GM19193 (cell line): ENCODE data around the gene MIS18BP1.

Experiments
- POLR2A ChIP-seq: IDR thresholded peaks from 4 replicates; pipeline ENCODE4 v1.6.1; 2011; ENCODE audit not compliant: insufficient read depth, insufficient read length; ENCODE audit errors: extremely low read depth

MIS18BP1 gene

DNA sequence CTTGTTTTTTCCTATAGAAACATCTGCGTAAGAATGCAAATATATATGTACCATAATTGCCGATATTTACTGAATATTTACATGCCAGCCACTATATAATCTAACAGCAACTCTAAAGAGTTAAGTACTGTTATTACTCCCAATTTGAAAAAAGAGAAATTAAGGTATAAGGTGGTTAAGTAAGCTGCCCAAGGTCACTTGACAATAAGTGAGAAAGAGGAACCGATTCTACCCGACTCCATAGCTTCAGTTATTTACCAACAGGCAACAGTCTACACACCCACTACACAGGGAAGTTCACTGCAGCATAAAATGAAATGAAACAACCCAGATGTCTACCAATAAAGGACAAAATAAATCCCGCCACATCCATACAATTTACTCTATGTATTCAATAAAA is 1.1 kb downstream of the MIS18BP1 start:
- TF ChIP-seq POLR2A, result no peak

DNA sequence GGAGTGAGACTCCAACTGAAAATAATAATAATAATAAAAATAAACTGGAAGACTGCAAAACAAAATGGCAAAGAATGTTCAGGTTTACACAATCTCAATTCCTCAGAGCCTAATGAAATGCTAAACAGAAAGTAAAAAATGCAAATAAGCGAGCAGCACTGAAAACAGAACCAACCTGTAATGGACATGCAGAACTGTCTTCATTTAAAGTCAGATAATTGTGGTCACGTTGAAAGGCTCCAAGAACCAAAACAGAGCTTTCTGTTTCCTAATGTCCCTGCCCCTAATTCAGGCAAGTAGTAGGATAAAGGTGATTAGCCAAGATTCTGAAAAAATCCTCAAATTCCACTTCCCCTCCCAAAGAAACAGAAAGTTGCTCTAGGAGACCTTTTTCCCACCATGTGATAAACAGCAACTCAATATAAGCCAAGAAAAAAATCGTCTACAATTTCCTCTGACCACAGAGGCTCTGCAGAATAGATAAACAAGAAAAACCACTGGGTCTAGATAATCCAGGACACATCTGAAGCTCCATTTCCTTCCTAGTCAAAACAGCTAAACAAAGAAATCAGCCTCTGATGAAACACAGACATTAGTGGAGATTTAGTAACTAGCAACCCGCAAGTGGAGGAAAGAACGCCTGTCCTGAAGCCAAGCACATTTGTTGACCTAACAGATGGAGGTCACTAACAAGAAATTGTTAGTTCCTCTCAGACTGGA is 3.0 kb downstream of the MIS18BP1 start:
- TF ChIP-seq POLR2A, result no peak

DNA sequence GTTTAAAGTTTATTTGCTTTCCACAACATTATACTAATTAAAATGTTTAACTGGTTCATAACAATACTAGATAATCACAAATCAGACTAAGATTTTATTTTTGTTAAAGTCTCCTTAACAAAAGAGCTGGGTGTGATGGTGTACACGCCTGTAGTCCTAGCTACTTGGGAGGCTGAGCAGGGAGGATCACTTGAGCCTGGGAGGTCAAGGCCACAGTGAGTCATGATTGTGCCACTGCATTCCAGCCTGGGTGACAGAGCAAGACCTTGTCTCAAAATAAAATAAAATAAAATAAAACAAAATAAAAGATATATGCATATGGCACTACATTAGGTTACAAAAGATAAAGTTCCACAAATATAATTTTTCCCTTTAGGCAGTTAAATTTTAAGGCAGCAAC is 5.6 kb downstream of the MIS18BP1 start:
- no peak for TF ChIP-seq POLR2A

DNA sequence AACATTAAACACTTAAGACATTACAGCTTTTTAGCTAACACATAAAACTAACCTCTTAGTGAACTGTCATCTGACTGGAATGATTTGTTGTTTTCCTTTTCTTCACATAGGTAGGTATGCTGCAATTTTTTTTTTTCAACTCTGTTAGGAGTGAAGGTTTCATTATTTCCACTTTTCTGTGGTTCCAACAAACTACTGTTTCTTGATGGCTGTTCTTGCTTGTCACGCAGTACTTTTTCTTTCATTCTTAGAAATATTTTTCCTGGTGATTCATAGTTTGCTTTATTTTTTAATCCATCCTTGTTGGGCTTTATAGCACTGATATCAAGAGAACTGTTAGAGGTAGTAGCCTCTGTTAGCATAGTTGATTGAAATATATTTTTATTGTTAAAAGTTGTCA is 6.3 kb downstream of the MIS18BP1 start:
- TF ChIP-seq POLR2A, result no peak

DNA sequence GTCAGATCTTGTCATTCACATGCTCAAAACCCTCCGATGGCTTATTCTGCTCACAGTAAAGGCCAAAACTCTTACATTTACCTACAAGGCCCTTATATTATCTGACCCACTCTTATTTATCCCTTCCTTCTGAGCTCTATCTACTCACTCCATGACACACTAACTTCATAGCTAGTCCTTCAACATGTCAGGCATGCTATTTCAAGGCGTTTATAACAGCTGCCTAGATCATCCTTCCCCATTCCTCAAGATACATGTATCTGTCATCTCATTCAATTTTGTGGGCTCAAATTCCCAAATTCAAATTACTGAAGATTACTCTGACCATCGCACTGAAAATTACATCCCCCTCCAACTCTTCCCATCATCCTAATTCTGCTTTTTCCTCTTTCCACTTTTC is 6.9 kb downstream of the MIS18BP1 start:
- TF ChIP-seq POLR2A, result no peak

DNA sequence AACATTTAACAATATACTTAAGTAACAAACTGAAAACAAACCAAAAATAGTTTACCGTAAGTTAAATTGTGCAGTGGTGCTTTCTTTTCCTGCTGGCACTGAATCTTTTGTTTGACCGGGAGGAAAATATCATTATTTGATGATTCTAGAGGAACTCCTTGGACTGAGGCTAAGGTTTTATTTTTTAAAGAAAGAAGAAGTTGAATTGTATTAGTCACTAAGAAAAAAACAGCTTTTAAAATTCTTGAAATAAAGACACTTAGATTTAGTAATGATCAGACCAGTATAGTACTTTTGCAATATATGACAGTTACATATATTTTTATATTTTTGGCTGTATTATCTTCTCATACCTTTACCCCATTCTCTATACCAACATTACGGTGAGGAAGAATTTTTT is 10.3 kb downstream of the MIS18BP1 start:
- TF ChIP-seq POLR2A, result no peak

DNA sequence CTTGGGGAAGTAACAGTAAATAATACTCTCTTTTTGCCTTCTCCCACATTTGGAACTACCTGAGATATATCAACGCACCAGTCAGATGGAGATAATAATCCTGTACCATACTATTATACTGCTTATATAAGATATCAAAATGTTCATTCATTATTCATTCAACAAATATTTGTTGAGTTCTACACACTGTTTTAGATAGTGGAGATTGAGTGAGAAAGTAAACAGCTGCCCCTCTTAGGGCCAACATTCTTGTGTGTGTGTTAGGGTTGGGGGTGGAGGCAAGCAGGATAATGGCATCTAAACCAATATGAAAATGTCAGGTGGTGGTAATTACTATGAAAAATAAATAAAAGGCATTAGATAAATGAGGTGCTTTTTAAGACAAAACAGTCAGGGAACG is 14.0 kb downstream of the MIS18BP1 start:
- TF ChIP-seq POLR2A, result no peak

DNA sequence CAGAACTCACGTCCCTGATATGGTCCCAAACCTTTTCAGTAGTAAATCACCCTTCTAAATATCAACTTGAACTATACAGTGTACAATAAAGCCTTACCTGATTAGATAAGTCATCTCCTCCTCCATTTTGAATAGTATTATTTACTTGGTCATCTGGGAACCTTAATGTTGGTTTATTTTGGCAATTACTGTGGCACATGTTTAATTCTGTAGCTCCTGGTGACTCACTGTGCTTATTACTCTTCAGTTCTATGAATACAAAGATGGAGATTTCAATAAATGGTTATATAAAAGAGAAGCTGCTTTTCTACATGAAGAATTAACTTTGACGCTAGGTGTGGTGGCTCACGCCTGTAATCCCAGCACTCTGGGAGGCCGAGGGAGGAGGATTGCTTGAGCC is 25.4 kb downstream of the MIS18BP1 start:
- no peak for TF ChIP-seq POLR2A

DNA sequence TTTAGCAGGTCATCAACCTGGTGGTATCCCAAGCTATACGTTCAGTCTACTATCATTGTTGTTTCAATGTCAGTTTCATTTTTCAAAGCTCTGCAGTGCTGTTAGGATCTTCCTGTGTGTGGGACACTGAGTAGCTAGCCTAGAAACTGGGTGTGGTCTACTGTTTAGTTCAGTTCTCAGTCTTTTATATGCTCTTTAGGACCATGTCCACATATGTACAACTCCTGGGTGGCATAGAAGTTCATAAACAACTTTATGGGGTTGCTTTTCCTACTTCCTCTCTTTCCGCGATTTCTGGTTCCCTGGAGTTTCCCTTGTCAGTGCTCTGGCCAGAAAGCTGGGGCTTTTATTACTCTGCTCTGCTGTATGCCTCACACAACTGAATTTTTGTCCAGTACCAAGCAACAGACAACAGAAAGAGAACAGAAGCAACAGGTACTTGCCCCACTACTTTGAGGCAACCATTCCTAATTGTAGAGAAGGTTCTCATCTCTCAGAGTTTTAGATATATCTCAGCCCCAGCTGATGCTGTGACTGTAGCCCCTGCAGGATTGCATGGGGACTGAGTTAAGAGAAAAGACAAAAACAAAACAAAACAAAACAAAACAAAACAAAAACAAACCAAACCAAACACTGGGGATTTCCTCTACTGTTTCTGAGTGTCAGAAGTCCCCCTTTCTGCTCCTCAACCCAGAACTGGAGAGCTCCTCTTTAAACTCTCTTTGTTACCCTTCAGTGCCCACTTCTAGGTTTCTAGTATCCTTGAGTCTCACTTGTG is 30.3 kb downstream of the MIS18BP1 start:
- TF ChIP-seq POLR2A, result no peak

DNA sequence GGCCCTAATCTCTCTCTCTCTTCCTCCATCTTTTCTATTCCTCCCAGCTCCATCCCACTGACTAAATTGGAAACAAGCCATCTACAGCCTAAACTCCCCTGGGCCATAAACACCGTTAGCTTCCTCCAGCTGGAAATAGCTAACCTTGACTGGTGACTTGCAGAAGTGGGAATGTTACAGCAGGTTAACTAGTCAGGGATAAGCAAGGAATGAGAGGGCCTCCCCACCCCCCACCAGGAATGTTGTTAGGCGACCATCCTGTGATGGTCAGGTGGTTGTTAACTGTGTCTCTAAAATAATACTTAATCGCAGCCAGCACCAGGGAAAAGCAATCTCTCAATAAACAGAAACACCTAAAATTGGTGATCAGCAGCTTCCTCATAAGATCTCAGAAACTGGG is 40.8 kb downstream of the MIS18BP1 start:
- no peak for TF ChIP-seq POLR2A

DNA sequence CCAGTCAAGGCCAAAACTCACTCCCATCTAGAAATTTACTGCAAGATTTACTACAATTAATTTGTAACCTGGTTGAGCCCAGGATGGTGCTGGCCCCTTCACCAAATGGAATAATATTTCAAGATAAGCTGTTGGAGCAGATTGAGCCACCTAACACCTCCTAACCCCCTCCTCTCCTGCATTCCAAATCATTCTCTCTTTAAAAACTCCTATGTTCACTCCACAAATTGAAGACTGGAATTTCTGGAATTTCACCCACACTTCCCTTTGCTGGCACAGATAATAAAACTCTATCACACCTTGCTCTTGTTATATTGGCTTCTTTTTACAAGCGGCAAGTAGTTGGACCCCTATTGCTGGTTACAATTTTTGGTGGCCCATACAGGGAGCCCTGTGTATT is 41.7 kb downstream of the MIS18BP1 start:
- TF ChIP-seq POLR2A, result no peak

DNA sequence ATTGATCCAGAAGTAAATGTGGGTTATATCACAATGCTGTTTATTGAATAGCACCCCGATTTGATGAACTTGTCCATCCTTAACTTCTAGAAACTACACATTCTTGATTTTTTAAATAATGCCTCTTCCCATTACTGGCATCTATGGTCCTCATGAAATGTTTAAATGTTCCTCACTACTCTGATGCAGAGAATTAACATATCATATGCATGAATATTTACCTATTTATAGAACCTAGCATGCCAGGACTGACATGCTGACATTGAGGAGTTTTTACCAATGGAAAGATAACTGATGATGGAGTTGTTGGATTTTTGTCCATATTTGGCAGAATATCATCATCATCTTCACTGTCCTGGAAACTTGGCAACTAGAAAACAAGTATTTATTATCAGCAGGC is 42.8 kb downstream of the MIS18BP1 start:
- no peak for TF ChIP-seq POLR2A

DNA sequence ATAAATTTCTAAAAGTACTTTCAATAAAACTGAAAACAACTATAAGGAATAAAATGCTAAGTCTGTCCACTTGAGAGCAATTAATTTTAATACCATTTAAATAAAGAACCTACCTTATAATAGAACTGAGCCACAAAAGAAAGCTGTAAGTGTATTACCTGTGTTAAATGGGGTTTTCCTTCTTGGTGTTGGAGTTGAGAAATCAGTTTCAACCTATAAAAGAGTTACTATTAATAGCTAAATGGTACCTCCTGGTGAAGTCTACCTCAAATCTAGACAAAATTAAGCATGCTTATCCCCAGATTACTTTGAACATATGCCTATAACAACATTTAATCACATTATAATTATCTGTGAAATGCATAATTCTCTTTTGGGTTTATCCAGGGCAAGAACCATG is 48.8 kb downstream of the MIS18BP1 start:
- no peak for TF ChIP-seq POLR2A

DNA sequence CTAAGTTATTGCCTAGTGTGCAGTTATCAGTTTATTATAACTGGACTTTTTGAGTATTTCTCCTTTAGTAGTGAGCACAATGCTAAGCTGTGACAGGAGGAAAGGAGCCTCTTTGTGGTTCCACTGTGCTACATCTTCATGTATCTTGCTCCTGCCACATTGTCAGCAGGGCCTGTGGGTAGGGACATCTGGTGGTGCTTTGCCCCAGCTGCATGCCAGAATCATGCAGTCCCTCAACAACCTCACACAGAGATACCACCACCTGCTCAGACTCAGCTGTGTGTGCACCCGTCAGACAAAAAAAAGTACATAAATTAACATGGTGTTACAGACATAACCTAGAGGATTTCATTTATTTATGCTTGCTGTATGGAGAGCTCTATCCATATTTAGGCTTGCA is 51.1 kb downstream of the MIS18BP1 start:
- no peak for TF ChIP-seq POLR2A

DNA sequence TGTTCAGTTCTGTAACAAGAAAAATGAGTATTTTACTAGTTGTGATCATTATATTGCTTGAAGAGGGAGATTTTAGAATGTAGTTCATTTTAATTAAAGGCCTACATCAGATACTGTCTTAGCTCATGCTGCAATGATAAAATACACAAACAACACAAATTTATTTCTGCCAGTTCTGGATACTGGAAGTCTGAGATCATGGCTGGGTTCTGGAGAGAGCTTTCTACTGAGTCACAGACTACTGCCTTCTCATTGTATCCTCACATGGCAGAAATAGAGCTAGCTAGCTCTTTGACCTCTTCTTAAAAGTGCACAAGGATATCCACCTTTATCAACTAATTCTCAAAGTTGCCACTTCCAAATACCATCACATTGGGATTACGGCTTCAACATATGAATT is 53.8 kb downstream of the MIS18BP1 start:
- no peak for TF ChIP-seq POLR2A

DNA sequence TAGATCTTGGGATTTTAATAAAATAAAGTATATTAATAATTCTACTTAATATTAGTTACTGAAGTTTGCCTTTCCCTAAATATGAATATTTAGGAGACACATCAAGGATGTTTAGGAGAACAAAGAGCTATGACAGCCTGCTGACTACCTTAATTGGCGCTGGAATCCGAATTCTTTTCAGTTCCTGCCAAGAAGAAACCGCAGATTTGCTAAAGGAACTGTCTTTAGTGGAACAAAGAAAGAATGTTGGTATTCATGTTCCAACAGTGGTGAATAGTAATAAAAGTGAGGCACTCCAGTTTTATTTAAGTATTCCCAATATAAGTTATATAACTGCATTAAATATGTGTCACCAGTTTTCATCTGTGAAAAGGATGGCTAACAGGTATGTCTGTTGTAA is 54.5 kb downstream of the MIS18BP1 start:
- no peak for TF ChIP-seq POLR2A
